Calu3 (cell line): ENCODE data around the gene UNKL. TPM values are rescaled to one million over a fixed set of nuclear protein-coding genes. Genes with fewer than 3 reads are reported as not detected.

Experiments
- BruUV-seq: library from RNA; stranded (reverse); fragments of 400-500 nt; replicated peaks from 2 replicates; lab custom pipeline; 2021; lab: Mats Ljungman, UMichigan
- CTCF ChIA-PET: fragments of 300-600 bp; sonication (Branson Sonifier 250); formaldehyde crosslinking; loops from one replicate; lab custom pipeline; 2022; ENCODE audit warnings: antibody characterized with exemption; lab: Charles Lee
- DNase-seq: peaks from one replicate; pipeline ENCODE4 v3.0.0; 2022
- H3K27ac Mint-ChIP-seq: one replicate; pipeline ENCODE4 v1.8.0; 2022; ENCODE audit warnings: mixed read lengths; ENCODE audit not compliant: unreplicated experiment
- H3K27me3 Mint-ChIP-seq: one replicate; pipeline ENCODE4 v1.8.0; 2022; ENCODE audit warnings: mixed read lengths; ENCODE audit not compliant: unreplicated experiment
- H3K36me3 Mint-ChIP-seq: one replicate; pipeline ENCODE4 v1.8.0; 2022; ENCODE audit warnings: mild to moderate bottlenecking, moderate library complexity, mixed read lengths; ENCODE audit not compliant: insufficient read depth, unreplicated experiment
- H3K4me1 Mint-ChIP-seq: one replicate; pipeline ENCODE4 v1.8.0; 2022; ENCODE audit warnings: mild to moderate bottlenecking, low read depth, mixed read lengths; ENCODE audit not compliant: unreplicated experiment
- H3K4me3 Mint-ChIP-seq: one replicate; pipeline ENCODE4 v1.8.0; 2022; ENCODE audit warnings: mild to moderate bottlenecking, low read depth, moderate library complexity, mixed read lengths; ENCODE audit not compliant: unreplicated experiment
- H3K9me3 Mint-ChIP-seq: one replicate; pipeline ENCODE4 v1.8.0; 2022; ENCODE audit warnings: low read depth, mixed read lengths; ENCODE audit not compliant: unreplicated experiment
- CTCF ChIP-seq: fragments of 200-600 bp; IDR thresholded peaks from one replicate; pipeline ENCODE4 v1.8.0; 2022; ENCODE audit warnings: antibody characterized with exemption; ENCODE audit not compliant: unreplicated experiment
- intact Hi-C: fragments of 100-400 bp; cut with micrococcal nuclease; formaldehyde crosslinking; loops from one replicate; pipeline ENCODE4 v1.10.0; 2022; ENCODE audit not compliant: unreplicated experiment
- total RNA-seq: library from RNA; stranded (reverse); gene quantifications from 2 replicates; pipeline ENCODE4 v1.2.3, GENCODE V29; 2022

Gene UNKL
- total RNA-seq, 1 experiment from 2014 or later, result 35.5 TPM

DNA sequence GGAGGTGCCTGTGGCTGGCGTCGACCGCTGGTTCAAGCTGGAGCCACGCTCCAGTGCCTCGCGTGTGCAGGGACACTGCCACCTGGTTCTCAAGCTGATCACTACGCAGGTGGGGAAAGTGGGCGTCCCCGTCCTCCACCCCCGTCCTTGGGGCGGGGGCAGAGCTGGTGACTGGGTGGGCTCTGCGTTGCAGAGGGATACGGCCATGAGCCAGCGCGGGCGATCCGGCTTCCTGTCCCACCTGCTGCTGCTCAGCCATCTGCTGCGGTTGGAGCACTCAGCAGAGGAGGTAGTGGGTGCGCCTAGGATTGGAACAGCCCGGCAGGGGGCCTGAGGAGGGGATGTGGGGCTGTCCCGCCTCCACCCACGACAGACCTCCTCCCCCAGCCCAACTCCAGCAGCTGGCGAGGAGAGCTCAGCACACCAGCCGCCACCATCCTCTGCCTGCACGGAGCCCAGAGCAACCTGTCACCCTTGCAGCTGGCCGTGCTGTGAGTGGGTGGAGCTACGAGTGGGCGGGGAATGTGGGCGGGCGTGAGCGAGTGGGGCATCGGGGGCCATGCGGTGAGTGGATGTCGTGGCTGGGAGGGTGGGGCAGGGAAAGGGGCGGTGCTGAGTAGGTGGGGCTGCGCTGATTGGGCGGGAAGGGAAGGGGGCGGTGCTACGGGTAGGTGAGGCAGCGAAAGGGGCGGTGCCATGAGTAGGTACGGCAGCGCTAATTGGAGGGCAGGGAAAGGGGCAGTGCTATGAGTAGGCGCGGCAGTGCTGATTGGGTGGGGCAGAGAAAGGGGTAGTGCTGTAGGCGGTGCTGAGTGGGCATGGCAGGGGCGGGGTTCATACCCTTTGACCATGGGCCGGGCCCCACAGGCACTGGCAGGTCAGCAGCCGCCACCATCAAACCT lies 71.7 kb downstream of the UNKL start:
- Mint-ChIP-seq H3K27ac (peak overlapping the region; percentile 89), H3K27me3 (peaks cover 16% of the 10 kb centered on the region), H3K36me3 (peaks cover 38% of the 10 kb centered on the region), H3K4me1 (peaks cover 13% of the 10 kb centered on the region), H3K9me3 (no peaks in the 10 kb centered on the region), H3K4me3 (peak overlapping the region; percentile 95)
- no peak for TF ChIP-seq CTCF
- DNase-seq, result peak; percentile 99
- intact Hi-C loops, result no loop called here
- no TSS peak for BruUV-seq
- CTCF ChIA-PET, result interaction anchor here (0.6 to 1.2 kb wide), 8 partner anchors 10 to 528 kb away, joined by 3 to 14 read pairs (median 4); partner anchors contain the start of gene BAIAP3

DNA sequence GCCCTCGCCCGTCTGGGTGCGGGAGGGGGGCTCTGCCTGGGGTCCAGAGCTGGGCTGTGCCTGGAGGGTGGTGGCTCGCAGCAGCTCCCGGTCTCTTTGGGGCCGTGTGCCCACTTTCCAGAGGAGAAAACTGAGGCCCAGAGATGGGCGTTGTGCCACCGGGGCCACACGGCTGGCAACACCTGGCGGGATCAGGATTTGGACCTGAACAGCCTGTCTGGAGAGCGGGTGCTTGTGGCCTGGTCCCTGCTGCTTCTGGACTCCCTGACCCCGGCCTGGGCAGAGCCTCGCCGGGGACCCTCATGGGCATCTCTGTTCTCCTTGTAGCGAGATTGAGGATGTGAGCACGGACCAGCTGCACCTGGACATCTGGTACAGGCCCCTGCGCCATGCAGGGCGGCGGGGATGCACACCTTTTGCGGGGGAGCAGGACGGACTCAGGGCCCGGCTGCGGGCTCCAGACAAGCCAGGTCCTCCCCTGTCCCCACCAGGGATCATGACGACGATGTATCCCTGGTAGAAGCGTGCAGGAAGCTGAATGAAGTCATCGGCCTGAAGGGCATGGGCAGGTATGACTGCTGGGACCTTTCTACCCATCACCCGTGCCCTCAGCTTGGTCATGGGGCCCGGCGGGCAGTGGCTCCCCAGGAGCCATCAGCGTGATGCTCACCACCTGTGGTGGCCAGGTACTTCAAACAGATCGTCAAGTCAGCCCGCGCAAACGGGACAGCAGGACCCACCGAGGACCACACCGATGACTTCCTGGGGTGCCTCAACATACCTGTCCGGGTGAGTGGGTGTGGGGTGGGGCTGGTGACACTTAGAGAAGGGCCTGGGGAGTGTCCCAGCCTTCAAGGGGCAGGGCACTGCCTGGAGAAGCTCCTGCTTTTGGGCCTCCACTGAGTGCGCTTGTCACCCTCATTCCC lies 72.7 kb downstream of the UNKL start:
- peak overlapping the region; percentile 95 for H3K4me3 Mint-ChIP-seq
- H3K4me1 Mint-ChIP-seq, result peaks cover 13% of the 10 kb centered on the region
- no peak for DNase-seq
- no peak for TF ChIP-seq CTCF
- peaks cover 20% of the 10 kb centered on the region for H3K27me3 Mint-ChIP-seq
- intact Hi-C loops, result no loop called here
- no peaks in the 10 kb centered on the region for H3K9me3 Mint-ChIP-seq
- H3K36me3 Mint-ChIP-seq, result peaks cover 27% of the 10 kb centered on the region
- BruUV-seq, result no TSS peak
- CTCF ChIA-PET, result interaction anchor here (1.0 to 1.2 kb wide), 2 partner anchors 9 to 22 kb away, joined by 4 to 14 read pairs; partner anchors contain the start of gene BAIAP3
- no peak overlapping the region for H3K27ac Mint-ChIP-seq

DNA sequence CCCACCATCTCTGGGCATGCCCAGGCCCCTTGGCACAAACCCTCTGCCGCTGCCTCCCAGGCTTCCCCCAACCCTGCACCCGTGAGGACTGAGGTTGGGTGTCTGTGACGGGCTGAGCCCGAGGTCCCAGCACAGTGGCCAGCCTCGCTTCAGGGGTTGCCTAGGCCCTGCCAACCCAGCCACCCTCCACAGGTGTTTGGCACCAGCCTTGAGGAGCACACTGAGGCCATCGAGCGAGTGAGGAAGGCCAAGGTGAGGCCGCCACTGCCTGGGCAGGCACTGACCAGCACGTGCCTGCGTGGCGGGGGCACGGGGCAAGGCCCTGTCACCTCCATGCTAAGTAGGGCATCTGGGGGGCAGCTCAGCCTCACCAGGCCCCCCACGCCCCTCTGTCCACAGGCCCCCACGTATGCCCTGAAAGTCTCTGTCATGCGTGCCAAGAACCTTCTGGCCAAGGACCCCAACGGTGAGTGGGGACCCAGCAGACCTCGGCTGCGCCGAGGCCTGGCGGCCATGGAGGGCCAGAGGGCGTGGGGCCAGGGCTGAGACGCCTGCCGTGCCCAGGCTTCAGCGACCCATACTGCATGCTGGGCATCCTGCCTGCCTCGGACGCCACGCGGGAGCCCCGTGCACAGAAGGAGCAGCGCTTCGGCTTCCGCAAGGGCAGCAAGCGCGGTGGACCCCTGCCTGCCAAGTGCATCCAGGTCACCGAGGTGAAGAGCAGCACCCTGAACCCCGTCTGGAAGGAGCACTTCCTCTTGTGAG lies 73.6 kb downstream of the UNKL start:
- intact Hi-C loops, result no loop called here
- Mint-ChIP-seq H3K4me1 (peaks cover 13% of the 10 kb centered on the region), H3K27ac (no peak overlapping the region), H3K27me3 (peaks cover 29% of the 10 kb centered on the region), H3K36me3 (peaks cover 23% of the 10 kb centered on the region), H3K9me3 (no peaks in the 10 kb centered on the region), H3K4me3 (no peak overlapping the region)
- BruUV-seq, result no TSS peak
- no peak for DNase-seq
- CTCF ChIA-PET, result no interaction called here
- TF ChIP-seq CTCF, result no peak
